GM12874 (cell line): Measurements from ENCODE around the gene CPEB4.

Source experiments
- TF ChIP-seq, protein P1 (sequence below): IDR thresholded peaks from 2 replicates; pipeline ENCODE4 v1.5.1; 2011; ENCODE audit warnings: low read depth, mild to moderate bottlenecking, control low read depth, low read length, moderate library complexity; ENCODE audit not compliant: insufficient read depth

CPEB4 gene

DNA sequence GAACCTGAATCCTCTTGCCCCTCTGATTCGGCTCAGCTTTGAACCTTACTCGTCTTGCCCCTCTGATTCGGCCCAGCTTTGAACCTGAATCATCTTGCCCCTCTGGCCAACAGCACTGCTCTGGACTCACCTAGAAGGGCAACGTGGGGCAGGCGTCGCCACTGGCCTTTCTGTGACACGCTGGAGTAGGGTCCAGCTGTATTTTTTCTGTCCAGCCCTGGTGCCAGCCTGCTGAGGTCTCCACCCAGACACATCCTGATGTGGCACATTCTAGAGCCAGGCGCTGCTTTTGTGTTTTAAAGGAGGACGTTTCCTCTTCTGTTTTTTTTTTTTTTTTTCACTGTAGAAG is 15.2 kb upstream of the CPEB4 start:
- TF ChIP-seq, protein P1, sequence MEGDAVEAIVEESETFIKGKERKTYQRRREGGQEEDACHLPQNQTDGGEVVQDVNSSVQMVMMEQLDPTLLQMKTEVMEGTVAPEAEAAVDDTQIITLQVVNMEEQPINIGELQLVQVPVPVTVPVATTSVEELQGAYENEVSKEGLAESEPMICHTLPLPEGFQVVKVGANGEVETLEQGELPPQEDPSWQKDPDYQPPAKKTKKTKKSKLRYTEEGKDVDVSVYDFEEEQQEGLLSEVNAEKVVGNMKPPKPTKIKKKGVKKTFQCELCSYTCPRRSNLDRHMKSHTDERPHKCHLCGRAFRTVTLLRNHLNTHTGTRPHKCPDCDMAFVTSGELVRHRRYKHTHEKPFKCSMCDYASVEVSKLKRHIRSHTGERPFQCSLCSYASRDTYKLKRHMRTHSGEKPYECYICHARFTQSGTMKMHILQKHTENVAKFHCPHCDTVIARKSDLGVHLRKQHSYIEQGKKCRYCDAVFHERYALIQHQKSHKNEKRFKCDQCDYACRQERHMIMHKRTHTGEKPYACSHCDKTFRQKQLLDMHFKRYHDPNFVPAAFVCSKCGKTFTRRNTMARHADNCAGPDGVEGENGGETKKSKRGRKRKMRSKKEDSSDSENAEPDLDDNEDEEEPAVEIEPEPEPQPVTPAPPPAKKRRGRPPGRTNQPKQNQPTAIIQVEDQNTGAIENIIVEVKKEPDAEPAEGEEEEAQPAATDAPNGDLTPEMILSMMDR = no peak

DNA sequence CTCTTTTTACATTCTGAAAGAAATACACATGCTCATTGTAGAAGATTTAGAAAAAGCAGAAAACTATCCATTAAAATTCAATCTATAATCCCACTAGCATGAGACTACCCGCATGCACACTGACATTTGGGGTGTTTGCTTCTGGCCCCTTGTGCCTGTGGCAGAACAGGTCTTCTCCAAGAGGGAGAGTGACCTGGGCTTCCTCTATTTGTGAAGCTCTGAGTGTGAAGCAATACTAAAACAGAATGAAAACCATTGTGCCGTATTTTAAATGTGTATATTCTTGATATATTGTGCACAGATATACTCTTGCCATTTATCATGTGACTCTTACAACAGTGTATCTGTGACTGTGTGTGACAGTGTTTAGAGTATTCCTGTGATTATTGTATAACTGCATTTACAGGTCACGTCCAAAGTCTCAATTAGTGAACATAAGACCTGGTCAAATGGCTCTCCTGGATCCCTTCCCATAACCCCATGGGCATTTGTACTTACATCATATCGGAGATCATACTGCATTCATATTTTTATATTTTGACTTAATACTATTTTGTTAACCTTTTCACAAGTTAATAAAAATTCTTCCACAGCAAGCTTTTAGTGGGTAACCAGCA is 14.7 kb upstream of the CPEB4 start:
- TF ChIP-seq, protein P1 = no peak

DNA sequence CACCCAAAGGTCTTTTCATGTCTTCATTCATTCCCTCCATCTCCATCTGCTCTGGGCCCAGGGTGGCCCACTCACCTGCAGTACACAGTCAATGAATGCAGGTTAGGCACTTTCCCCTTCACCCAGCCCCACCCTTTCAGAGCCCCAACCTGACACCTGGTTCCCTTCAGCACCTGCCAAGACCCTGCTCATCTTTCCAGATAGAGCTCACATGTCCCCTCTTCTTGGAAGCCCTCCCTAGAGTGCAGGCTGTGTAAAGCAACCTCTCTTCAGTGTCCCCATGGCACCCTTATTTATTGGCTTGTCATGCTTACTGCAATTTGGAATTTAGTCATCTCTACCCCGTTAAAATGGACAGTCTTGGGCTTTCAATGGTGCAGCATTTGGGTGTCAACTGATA is 13.0 kb upstream of the CPEB4 start:
- TF ChIP-seq, protein P1 = no peak

DNA sequence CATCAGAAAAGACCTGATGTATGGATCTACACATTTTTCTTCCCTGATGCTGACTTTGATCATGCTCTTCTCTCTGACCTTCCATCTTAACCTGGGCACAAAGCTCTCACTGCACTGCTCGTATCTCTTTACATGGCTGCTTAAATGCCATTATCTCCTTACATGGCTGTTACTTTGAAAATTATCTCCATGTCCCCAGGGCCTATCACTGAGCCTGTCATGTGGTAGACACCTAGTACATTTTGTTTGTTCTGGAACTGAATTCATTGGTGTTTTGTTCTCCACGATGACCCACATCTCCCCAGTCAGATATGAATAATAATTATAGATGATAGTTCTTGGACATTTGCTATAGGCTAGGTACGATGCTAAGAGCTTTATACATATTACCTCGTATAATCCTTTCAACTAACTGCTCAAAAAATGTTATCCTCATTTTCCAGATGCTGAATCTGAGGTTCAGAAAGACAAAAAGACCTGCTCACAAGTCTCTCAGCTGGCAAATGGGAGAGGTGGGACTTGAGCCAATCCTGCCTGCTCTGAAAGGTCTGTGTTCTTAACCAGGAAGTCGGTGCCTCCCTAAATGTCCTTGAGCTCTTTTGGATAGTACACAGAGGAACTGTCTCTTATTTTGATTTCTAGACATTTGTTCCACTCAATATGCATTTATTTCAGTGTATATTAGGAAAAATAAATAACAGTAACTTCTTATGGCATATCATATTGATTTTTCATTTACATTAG is 9.8 kb upstream of the CPEB4 start:
- TF ChIP-seq, protein P1 = no peak

DNA sequence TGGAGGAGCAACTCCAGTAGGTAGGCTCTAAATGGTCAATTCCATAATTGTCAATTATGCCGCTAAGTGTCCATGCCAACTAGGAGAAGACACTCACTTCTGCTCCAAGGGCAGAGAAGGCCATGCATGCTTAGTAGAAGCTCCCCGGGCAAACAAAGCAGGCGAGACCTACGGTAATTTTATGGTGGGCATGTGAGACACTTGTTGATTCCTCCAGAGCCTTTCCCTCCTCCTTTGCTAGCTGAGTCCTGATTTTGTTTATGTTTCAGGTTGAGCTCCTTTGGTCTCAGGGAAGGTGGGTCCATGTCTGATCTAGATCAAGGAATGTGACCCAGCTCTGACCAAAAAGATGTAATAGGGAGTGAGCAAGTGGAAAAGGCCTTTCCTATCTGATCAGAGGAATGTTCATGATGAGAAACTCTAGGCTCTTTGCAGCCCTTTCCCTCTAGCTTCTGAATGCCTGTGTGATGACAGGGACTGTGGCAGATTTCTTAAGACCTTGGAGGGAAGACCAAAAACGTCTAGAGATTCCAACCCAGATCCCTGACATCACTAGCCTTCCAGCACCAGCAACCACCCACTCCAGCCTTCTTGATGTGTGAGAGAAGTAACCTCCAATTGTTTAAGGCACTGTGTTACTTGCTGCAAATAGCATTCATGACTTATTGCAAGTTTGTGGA is 7.7 kb upstream of the CPEB4 start:
- TF ChIP-seq, protein P1 = no peak

DNA sequence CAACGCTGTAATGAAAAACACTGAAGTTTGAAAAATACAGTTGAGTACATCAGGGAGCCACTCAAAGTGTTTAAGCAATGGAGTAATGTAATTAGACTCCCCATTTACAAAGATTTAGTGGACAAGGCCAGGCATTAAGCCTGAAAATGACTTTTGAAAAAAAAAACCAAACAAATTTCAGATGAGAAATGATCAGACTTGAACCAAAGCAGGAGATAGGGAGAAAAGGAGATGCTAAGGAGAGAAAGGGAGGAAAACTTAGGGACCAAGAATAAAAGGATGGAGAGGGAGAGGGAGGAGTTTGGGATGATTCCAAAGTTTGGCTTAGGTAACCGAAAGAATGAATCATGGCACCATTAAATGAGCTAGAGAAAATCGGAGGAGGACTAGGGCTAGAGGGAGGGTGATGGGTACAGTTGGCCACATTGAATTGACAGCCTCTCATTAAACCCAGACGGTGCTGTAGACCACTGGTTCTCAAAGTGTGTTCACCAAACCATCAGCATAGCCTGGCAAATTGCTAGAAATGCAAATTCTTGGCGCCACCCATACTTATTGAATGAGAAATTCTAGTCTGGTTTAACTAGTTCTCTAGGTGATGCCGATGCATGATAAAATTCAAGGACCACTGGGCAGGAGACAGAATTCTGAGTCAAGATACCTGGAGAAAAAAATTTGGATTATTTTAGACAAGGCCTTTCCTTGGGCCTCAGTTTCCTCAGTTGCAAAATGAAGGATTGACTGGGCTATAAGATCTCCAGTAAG is 6.2 kb upstream of the CPEB4 start:
- TF ChIP-seq, protein P1 = no peak

DNA sequence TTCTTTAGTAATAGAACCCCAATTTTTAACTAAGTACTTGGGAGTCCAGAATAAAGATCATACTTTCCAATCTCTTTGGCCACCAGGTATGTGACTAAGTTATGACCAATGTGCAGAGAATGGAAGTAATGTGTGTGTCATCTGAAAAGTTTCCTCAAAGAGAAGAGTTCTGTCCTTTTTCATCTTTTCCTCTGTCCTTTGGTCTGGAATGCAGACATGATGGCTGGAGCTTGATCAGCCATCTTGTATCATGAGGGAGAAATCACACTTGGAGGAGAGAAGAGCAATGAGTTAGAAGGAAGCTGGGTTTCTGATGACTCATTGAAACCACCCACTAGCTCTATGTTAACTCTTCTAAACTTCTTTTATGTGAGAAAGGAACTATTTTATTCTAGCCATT is 5.5 kb upstream of the CPEB4 start:
- TF ChIP-seq, protein P1 = no peak
